Endothelial cell of umbilical vein (primary cell): ENCODE results near the gene UROC1.

Experiments used
- CTCF ChIP-seq, 2 donors: IDR thresholded peaks; 1 replicate in 1 of 2; 2 replicates in 1 of 2; pipeline ENCODE4 v1.5.1; 2011; ENCODE audit warnings: low read length in 2 of 2, mild to moderate bottlenecking in 2 of 2, moderate library complexity in 2 of 2, control low read depth in 1 of 2, inconsistent platforms in 1 of 2, low read depth in 1 of 2; ENCODE audit not compliant: insufficient read depth in 1 of 2; ENCODE audit errors: extremely low read depth in 1 of 2
- EZH2 ChIP-seq: IDR thresholded peaks from 2 replicates; pipeline ENCODE4 v1.6.1; 2012; ENCODE audit warnings: borderline replicate concordance, low read depth, mild to moderate bottlenecking, moderate library complexity, low read length, inconsistent platforms; ENCODE audit not compliant: severe bottlenecking
- FOS ChIP-seq: IDR thresholded peaks from 2 replicates; pipeline ENCODE4 v1.6.1; 2011; ENCODE audit warnings: mild to moderate bottlenecking, low read length, moderate library complexity, borderline replicate concordance; ENCODE audit not compliant: insufficient read depth
- JUN ChIP-seq: IDR thresholded peaks from 2 replicates; pipeline ENCODE4 v1.6.1; 2011; ENCODE audit warnings: borderline replicate concordance, low read depth; ENCODE audit not compliant: insufficient read length, insufficient read depth
- MAX ChIP-seq: IDR thresholded peaks from 2 replicates; pipeline ENCODE4 v1.6.1; 2011; ENCODE audit not compliant: insufficient read depth, insufficient read length
- MYC ChIP-seq: IDR thresholded peaks from one replicate; pipeline ENCODE4 v1.6.1; 2011; ENCODE audit warnings: mild to moderate bottlenecking, low read depth, low read length
- POLR2A ChIP-seq: IDR thresholded peaks from 2 replicates; pipeline ENCODE4 v1.6.1; 2012; ENCODE audit warnings: low read depth, mild to moderate bottlenecking, control low read depth, low read length
- POLR2AphosphoS5 ChIP-seq: IDR thresholded peaks from 2 replicates; pipeline ENCODE4 v1.6.1; 2012; ENCODE audit warnings: low read depth, mild to moderate bottlenecking, control low read depth, low read length, moderate library complexity; ENCODE audit not compliant: insufficient read depth

DNA sequence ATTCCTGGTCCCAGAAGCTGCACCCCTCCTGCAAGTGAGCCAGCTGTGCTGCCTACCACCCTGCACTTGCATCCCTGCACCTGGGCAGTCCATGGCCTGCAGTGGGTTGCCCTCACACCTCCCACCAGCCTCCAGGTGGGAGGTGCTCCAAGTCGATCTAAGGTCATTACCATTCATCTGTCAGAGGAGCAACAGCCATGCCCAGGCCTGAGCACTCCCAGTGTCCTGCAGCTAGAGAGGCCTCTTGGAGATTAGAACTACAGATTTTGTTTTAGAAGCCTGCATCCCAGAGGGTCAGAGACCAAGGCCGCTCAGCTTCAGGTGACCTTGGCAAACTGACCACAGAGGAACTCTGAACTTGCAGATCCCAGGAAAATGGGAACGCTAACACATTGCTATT lies 32.9 kb downstream of the UROC1 start:
- TF ChIP-seq POLR2AphosphoS5, result no peak
- no peak for TF ChIP-seq CTCF (IDR thresholded peaks at IDR 0.05; ENCODE audit: extremely low read depth in 1 of 2, insufficient read depth in 1 of 2, low read depth in 1 of 2, low read length in 2 of 2)
- no peak for TF ChIP-seq POLR2A
- TF ChIP-seq EZH2, result no peak
- no peak for TF ChIP-seq MAX
- no peak for TF ChIP-seq MYC
- TF ChIP-seq JUN, result no peak
- no peak for TF ChIP-seq FOS
